Measurements from ENCODE around the gene EDIL3.

DNA sequence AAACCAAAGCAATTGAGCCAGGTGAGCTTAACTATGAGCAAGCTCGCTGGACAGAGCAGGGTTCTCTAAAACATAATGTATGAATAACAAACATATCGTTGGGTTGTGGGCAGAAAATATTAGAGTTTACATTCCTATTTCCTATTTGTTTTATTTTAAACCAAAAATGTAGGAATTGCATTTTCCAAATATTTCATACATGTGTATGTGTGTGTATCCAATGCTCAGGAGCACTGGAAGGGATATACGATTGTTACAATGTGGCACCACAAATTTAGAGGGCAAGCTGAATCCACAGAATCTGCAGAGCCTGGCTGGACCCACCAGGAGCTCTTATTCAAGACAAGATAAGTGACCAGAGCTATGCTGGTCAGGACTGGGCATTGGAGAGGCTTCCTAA is 338.7 kb downstream of the EDIL3 start:
- TF ChIP-seq, protein P1, sequence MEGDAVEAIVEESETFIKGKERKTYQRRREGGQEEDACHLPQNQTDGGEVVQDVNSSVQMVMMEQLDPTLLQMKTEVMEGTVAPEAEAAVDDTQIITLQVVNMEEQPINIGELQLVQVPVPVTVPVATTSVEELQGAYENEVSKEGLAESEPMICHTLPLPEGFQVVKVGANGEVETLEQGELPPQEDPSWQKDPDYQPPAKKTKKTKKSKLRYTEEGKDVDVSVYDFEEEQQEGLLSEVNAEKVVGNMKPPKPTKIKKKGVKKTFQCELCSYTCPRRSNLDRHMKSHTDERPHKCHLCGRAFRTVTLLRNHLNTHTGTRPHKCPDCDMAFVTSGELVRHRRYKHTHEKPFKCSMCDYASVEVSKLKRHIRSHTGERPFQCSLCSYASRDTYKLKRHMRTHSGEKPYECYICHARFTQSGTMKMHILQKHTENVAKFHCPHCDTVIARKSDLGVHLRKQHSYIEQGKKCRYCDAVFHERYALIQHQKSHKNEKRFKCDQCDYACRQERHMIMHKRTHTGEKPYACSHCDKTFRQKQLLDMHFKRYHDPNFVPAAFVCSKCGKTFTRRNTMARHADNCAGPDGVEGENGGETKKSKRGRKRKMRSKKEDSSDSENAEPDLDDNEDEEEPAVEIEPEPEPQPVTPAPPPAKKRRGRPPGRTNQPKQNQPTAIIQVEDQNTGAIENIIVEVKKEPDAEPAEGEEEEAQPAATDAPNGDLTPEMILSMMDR (IDR thresholded peaks at IDR 0.05): no peak
- no peak for TF ChIP-seq POLR2A (IDR thresholded peaks at IDR 0.05)
